Sigmoid colon (tissue), 7 donors: Measurements from ENCODE around the gene GUCY1A2. TPM values are rescaled to one million over a fixed set of nuclear protein-coding genes. Genes with fewer than 3 reads are reported as not detected.

Experiments
- DNase-seq: peaks from one replicate; pipeline ENCODE4 v3.0.0-alpha.2; 2019
- H3K27ac ChIP-seq, 4 donors: fragments of 200-600 bp; sonication (generic); one replicate each; pipeline ENCODE4 v1.5.1; 2016 to 2019; ENCODE audit warnings: mild to moderate bottlenecking in 1 of 4
- H3K27me3 ChIP-seq, 3 donors: fragments of 200-600 bp; sonication (generic); one replicate each; pipeline ENCODE4 v1.5.1; 2019; ENCODE audit warnings: mild to moderate bottlenecking in 1 of 3
- H3K36me3 ChIP-seq, 4 donors: fragments of 200-600 bp; sonication (generic); one replicate each; pipeline ENCODE4 v1.5.1; 2016 to 2019
- H3K4me1 ChIP-seq, 4 donors: fragments of 200-600 bp; sonication (generic); one replicate each; pipeline ENCODE4 v1.5.1; 2017 to 2019
- H3K4me3 ChIP-seq, 4 donors: fragments of 200-600 bp; sonication (generic); one replicate each; pipeline ENCODE4 v1.5.1; 2017 to 2019; ENCODE audit warnings: mild to moderate bottlenecking in 2 of 4, moderate library complexity in 1 of 4
- H3K9me3 ChIP-seq, 4 donors: fragments of 200-600 bp in 3 of 4; sonication (generic) in 3 of 4; one replicate each; pipeline versions ENCODE4 v1.5.1 to v1.6.1; 2013 to 2019
- CTCF ChIP-seq, 4 experiments: fragments of 450-650 bp in 3 of 4; fragments of 200-600 bp in 1 of 4; IDR thresholded peaks; one replicate each; pipeline ENCODE4 v1.5.1; 2016 to 2019; ENCODE audit warnings: antibody characterized with exemption in 4 of 4, mild to moderate bottlenecking in 3 of 4, moderate library complexity in 2 of 4
- EP300 ChIP-seq, 4 donors: sonication (generic); formaldehyde crosslinking; IDR thresholded peaks; one replicate each; pipeline ENCODE4 v1.6.1; 2017; ENCODE audit warnings: antibody characterized with exemption in 4 of 4
- POLR2A ChIP-seq, 2 donors: fragments of 450-650 bp; IDR thresholded peaks; one replicate each; pipeline ENCODE4 v1.6.1; 2016; ENCODE audit warnings: antibody characterized with exemption in 2 of 2, mild to moderate bottlenecking in 2 of 2, moderate library complexity in 2 of 2
- POLR2AphosphoS5 ChIP-seq, 4 donors: sonication (generic); formaldehyde crosslinking; IDR thresholded peaks; one replicate each; pipeline ENCODE4 v1.6.1; 2017; ENCODE audit warnings: antibody characterized with exemption in 4 of 4
- WGBS, 2 donors: extraction: QIAGEN DNeasy Blood & Tissue Kit; methylation state at CpG; one replicate each; pipeline ENCODE4 v1.1.7; 2013; 5-methylcytosine and 5-hydroxymethylcytosine counted together
- intact Hi-C: fragments of 100-400 bp; cut with DNase I; formaldehyde crosslinking; loops from one replicate; pipeline ENCODE4 v1.15.1; 2023
- polyA plus RNA-seq, 3 donors: library from polyadenylated mRNA; stranded (reverse); fragments of 200-250 nt; gene quantifications; one replicate each; pipeline ENCODE4 v1.2.3, GENCODE V29; 2013
- total RNA-seq, 4 donors: library from RNA; depleted of rRNA; stranded (reverse); fragments of >200 nt; gene quantifications; one replicate each; pipeline ENCODE4 v1.1.0, GENCODE V29; 2016
- donor health status: healthy with polysubstance abuse.
- donor health status: Bipolar disorder and iron deficiency.
- donor health status: healthy.

GUCY1A2 gene
- total and polyA plus RNA-seq, 7 donors, result under 0.01 to 2.9 (median 1.6) TPM; not detected in 1

- Histone ChIP-seq H3K27me3 (no peaks in the 10 kb centered on the region), H3K4me1 (no peaks in the 10 kb centered on the region)
- 13 to 60% methylated on average over 2 of the region's 2 CpGs for WGBS, 2 donors
Observed at GRCh38 chr11:107006076-107006833, 12.0 kb downstream of the GUCY1A2 start.

GRCh38 chr11:106999196-106999595 is 19.1 kb downstream of the GUCY1A2 start:
- Histone ChIP-seq H3K9me3 (no peaks in the 10 kb centered on the region), H3K27me3 (no peaks in the 10 kb centered on the region), H3K27ac (no peak overlapping the region), H3K4me1 (no peaks in the 10 kb centered on the region), H3K36me3 (no peaks in the 10 kb centered on the region), H3K4me3 (no peak overlapping the region)
- intact Hi-C loops, result no loop called here
- WGBS, 2 donors, result 84 to 92% methylated on average over 1 of the region's 1 CpG
- TF ChIP-seq POLR2A (IDR thresholded peaks at IDR 0.05) (no peak), CTCF (IDR thresholded peaks at IDR 0.05) (no peak), EP300 (IDR thresholded peaks at IDR 0.05) (no peak)
- DNase-seq, result no peak

More at GRCh38 chr11:107006076-107006833, 12.0 kb downstream of the GUCY1A2 start:
- Histone ChIP-seq H3K27ac (no peak overlapping the region), H3K4me3 (no peak overlapping the region), H3K9me3 (no peaks in the 10 kb centered on the region), H3K36me3 (no peaks in the 10 kb centered on the region)
- no peak for TF ChIP-seq EP300 (IDR thresholded peaks at IDR 0.05)
- TF ChIP-seq POLR2A (IDR thresholded peaks at IDR 0.05), result no peak
- no peak for TF ChIP-seq CTCF (IDR thresholded peaks at IDR 0.05)
- TF ChIP-seq POLR2AphosphoS5 (IDR thresholded peaks at IDR 0.05), result no peak
- intact Hi-C loops, result no loop called here
- DNase-seq, result no peak

GRCh38 chr11:106998916-106999188 is 19.4 kb downstream of the GUCY1A2 start:
- no peak for TF ChIP-seq EP300 (IDR thresholded peaks at IDR 0.05)
- no peak for TF ChIP-seq POLR2AphosphoS5 (IDR thresholded peaks at IDR 0.05)
- no peaks in the 10 kb centered on the region for H3K27me3 ChIP-seq
- DNase-seq, result no peak
- H3K9me3 ChIP-seq, result no peaks in the 10 kb centered on the region
- H3K4me1 ChIP-seq, result no peaks in the 10 kb centered on the region
- H3K27ac ChIP-seq, result no peak overlapping the region
- no peaks in the 10 kb centered on the region for H3K36me3 ChIP-seq
- 59 to 78% methylated on average over 4 of the region's 4 CpGs for whole genome bisulfite sequencing, 2 donors
- H3K4me3 ChIP-seq, result no peak overlapping the region
- intact Hi-C loops, result no loop called here

- no peaks in the 10 kb centered on the region for H3K36me3 ChIP-seq
Observed at GRCh38 chr11:106998116-106998915, 20.0 kb downstream of the GUCY1A2 start.

More at GRCh38 chr11:106998116-106998915, 20.0 kb downstream of the GUCY1A2 start:
- no peak for DNase-seq
- Histone ChIP-seq H3K4me1 (no peaks in the 10 kb centered on the region), H3K27ac (no peak overlapping the region), H3K9me3 (no peaks in the 10 kb centered on the region), H3K27me3 (no peaks in the 10 kb centered on the region), H3K4me3 (no peak overlapping the region)
- intact Hi-C loops, result no loop called here
- no peak for TF ChIP-seq EP300 (IDR thresholded peaks at IDR 0.05)
- TF ChIP-seq CTCF (IDR thresholded peaks at IDR 0.05), result no peak
- no peak for TF ChIP-seq POLR2AphosphoS5 (IDR thresholded peaks at IDR 0.05)
- no peak for TF ChIP-seq POLR2A (IDR thresholded peaks at IDR 0.05)
- WGBS, 2 donors, result 65 to 72% methylated on average over 4 of the region's 4 CpGs
